GM10248 (cell line): ENCODE results near the gene EHMT1.

Experiments used
- CTCF ChIA-PET: fragments of 300-600 bp; sonication (Branson Sonifier 250); formaldehyde crosslinking; extraction: SDS; loops from one replicate; lab custom pipeline; 2021; ENCODE audit warnings: antibody characterized with exemption; lab: Yijun Ruan, JAX
- POLR2A ChIA-PET: fragments of 350-650 bp; sonication (Branson Sonifier 250); formaldehyde crosslinking; extraction: SDS; loops from one replicate; lab custom pipeline; 2020; ENCODE audit warnings: antibody characterized with exemption; lab: Yijun Ruan, JAX
- DNase-seq: peaks from one replicate; pipeline ENCODE4 v3.0.0; 2012; ENCODE audit errors: extremely low spot score
- CTCF ChIP-seq: IDR thresholded peaks from 2 replicates; pipeline ENCODE4 v1.5.1; 2012; ENCODE audit warnings: mild to moderate bottlenecking, low read depth; ENCODE audit errors: extremely low read depth, missing control alignments, control extremely low read depth

The EHMT1 gene

GRCh38 chr9:137606734-137607138 lies 12.1 kb upstream of the EHMT1 start:
- no peak for TF ChIP-seq CTCF
- POLR2A ChIA-PET = no interaction called here
- CTCF ChIA-PET = interaction anchor here (1.8 kb wide), 1 partner anchor 15 kb away, joined by 6 read pairs; no protein-coding TSS in a partner anchor
- no peak for DNase-seq

DNA sequence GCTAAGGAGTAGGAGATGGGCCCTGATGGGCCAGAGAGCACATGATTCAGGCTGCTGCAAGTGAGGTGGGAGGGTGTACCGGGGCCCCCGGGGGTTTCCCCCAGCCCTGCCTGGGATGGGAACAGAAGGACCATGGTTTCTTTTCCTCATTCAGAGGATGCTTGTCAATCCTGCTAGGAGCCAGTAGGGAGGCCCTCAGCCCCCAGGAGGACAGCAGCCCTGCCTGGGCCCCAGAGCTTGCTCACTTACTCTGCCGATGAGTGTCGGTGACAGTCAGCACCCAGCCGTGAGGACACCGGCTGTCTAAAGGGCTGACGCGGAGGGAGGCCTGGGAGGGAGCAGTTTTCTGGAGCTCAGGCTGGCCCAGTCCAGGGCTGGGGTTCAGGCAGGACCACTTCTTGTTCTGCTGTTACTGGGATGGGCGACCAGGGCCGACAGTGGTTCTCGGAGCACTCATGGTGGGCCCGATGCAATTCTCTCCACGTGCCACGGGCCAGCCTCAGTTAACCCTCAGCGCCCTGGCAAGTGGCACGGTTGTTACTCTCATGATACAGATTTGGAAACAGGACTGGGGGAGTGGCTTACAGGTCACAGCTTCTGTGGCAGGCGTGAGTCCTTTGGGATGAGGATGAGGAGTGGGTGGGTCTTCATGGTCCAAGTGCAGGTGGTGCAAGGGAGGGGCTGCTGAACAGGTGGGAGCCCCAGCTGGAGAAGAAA lies 11.5 kb upstream of the EHMT1 start:
- TF ChIP-seq CTCF = no peak
- no peak for DNase-seq
- POLR2A ChIA-PET = no interaction called here
- CTCF ChIA-PET = interaction anchor here (1.8 kb wide), 1 partner anchor 16 kb away, joined by 6 read pairs; no protein-coding TSS in a partner anchor

DNA sequence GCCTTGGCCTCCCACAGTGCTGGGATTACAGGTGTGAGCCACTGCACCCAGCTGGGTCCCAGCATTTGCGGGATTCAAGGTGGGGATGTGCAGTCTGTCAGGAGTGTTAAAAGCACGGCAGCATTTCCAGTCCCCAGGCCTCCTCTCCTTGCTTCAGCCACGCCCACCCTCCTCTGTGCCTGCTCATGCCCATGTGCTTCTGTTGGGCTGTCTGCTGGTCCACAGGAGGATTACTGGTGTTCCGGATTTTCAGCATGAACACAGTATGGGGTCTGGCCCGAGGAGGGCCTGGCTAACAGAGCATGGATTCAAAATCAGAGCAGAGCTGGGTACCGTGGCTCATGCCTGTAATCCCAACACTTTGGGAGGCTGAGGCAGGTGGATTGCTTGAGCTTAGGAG lies 7.9 kb upstream of the EHMT1 start:
- POLR2A ChIA-PET = no interaction called here
- no peak for TF ChIP-seq CTCF
- no peak for DNase-seq
- CTCF ChIA-PET = no interaction called here

DNA sequence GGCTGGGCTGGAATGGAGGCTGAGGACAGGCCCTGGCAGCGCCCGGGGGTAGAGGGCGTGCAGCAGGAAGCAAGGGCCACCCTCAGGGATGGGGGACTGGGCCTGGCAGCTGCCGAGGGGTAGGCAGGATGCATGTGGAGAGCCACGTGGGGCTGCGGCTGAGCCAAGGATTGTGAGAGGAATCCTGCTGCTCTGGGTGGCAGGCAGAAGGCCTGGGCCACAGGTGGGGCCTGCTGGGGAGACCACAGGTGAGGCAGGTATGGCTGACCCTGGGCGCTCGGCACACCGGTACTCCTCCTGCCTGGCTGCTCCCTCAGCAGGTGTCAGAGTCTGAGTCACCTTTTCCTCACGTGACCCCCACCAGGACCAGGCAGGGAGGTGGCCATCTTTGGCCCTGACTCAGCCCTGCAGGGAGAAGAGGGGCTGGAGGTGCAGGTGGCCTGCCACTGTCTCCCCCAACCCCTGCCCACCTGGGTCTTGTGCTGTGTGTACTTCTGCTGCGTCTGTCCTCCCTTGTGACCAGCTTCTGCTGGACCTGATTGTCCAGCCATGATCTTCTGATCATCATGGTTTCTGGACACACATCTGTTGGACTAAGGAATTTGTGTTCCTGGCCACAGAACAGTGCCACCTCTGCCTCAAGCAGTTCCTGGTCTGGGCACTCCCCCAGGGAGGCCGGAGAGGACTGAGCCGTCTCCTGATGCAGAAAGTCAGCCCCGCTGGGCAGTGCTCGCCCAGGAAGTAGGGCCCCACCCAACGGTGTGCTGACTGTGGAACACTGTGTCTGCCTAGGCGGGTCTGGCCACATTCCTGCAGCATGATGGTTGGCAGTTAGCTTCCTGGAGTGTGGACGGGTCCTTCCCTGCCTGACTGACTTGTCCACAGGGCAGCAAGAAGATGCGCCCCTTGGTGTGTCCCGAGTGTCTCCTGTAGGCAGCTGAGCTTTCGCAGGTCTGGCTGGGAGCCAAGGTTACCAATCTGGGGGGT lies 6.9 kb upstream of the EHMT1 start:
- ChIA-PET POLR2A (no interaction called here), CTCF (no interaction called here)
- no peak for DNase-seq
- TF ChIP-seq CTCF = no peak

DNA sequence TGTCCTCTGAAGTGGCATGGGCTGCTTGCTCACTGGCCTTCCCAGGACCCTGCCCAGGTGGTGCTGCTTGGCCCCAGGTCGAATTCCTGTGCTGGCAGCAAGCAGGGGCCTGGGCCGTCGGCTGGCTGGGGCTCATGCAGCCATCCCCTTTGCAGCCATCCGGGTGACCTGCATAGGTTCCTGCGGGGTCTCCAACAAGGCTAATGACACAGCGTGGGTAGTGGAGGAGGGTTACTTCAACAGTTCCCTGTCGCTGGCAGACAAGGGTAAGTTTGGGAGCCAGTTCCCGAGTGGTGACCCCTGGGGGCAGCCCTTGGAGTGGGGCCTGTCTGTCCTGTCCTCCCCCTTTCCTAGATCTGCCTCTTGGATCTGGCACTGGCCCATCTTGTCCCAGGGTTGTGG lies 6.1 kb upstream of the EHMT1 start:
- DNase-seq = no peak
- ChIA-PET POLR2A (no interaction called here), CTCF (no interaction called here)
- no peak for TF ChIP-seq CTCF

GRCh38 chr9:137613259-137613658 lies 5.5 kb upstream of the EHMT1 start:
- ChIA-PET POLR2A (no interaction called here), CTCF (interaction anchor here (1.1 kb wide), 1 partner anchor 60 kb away, joined by 3 read pairs; no protein-coding TSS in a partner anchor)
- no peak for DNase-seq
- no peak for TF ChIP-seq CTCF
